DOHH2 (cell line): ENCODE data around the gene DOCK10.

Source experiments
- H3F3A ChIP-seq: fragments of 200-600 bp; sonication (generic), shearing (Covaris generic); 2 replicates; pipeline ENCODE4 v1.6.0; 2016; ENCODE audit warnings: antibody characterized with exemption, mild to moderate bottlenecking; ENCODE audit not compliant: control insufficient read depth, insufficient read depth
- H3K27ac ChIP-seq: fragments of 200-600 bp; sonication (generic); 2 replicates; pipeline ENCODE4 v1.5.1; 2014; ENCODE audit warnings: low read depth, mild to moderate bottlenecking, low read length, moderate library complexity
- H3K27me3 ChIP-seq: fragments of 200-600 bp; sonication (generic); 2 replicates; pipeline ENCODE4 v1.6.1; 2014; ENCODE audit warnings: mild to moderate bottlenecking, low read length, mixed read lengths; ENCODE audit not compliant: control insufficient read depth
- H3K36me3 ChIP-seq: fragments of 200-600 bp; sonication (generic); 2 replicates; pipeline ENCODE4 v1.6.1; 2014; ENCODE audit warnings: mild to moderate bottlenecking, low read length, moderate library complexity, mixed read lengths; ENCODE audit not compliant: control insufficient read depth
- H3K4me1 ChIP-seq: fragments of 200-600 bp; sonication (generic); 2 replicates; pipeline ENCODE4 v1.6.1; 2014; ENCODE audit warnings: mild to moderate bottlenecking, low read length, mixed read lengths; ENCODE audit not compliant: control insufficient read depth
- H3K4me2 ChIP-seq: fragments of 200-600 bp; sonication (generic); 2 replicates; pipeline ENCODE4 v1.6.0; 2014; ENCODE audit warnings: mild to moderate bottlenecking, low read length, moderate library complexity
- H3K4me3 ChIP-seq: fragments of 200-600 bp; sonication (generic); 2 replicates; pipeline ENCODE4 v1.5.1; 2014; ENCODE audit warnings: mild to moderate bottlenecking, low read length, mixed read lengths
- H3K79me2 ChIP-seq: fragments of 200-600 bp; sonication (generic); 2 replicates; pipeline ENCODE4 v1.6.1; 2014; ENCODE audit warnings: mild to moderate bottlenecking, low read length, mixed read lengths; ENCODE audit not compliant: control insufficient read depth
- H3K9me2 ChIP-seq: fragments of 200-600 bp; sonication (generic); replicated peaks from 2 replicates; pipeline ENCODE4 v1.6.1; 2014; ENCODE audit warnings: mild to moderate bottlenecking, low read length, mixed read lengths; ENCODE audit not compliant: control insufficient read depth
- H3K9me3 ChIP-seq: fragments of 200-600 bp; sonication (generic); 2 replicates; pipeline ENCODE4 v1.6.1; 2014; ENCODE audit warnings: antibody characterized with exemption, low read length, mixed read lengths; ENCODE audit not compliant: control insufficient read depth, insufficient read depth
- H4K20me1 ChIP-seq: fragments of 200-600 bp; sonication (generic); 2 replicates; pipeline ENCODE4 v1.6.0; 2014; ENCODE audit warnings: low read depth, mild to moderate bottlenecking, antibody characterized with exemption, low read length, moderate library complexity; ENCODE audit not compliant: control insufficient read depth, insufficient read depth
- CTCF ChIP-seq: fragments of 200-600 bp; sonication (generic); IDR thresholded peaks from one replicate; pipeline ENCODE4 v1.5.1; 2014; ENCODE audit warnings: antibody characterized with exemption, mild to moderate bottlenecking, low read depth, low read length; ENCODE audit not compliant: poor library complexity, severe bottlenecking
- EZH2phosphoT487 ChIP-seq: fragments of 200-600 bp; sonication (generic); IDR thresholded peaks from 2 replicates; pipeline ENCODE4 v1.6.1; 2017; ENCODE audit warnings: borderline replicate concordance, mild to moderate bottlenecking, antibody characterized with exemption, low read length, moderate library complexity, mixed read lengths

The DOCK10 gene

DNA sequence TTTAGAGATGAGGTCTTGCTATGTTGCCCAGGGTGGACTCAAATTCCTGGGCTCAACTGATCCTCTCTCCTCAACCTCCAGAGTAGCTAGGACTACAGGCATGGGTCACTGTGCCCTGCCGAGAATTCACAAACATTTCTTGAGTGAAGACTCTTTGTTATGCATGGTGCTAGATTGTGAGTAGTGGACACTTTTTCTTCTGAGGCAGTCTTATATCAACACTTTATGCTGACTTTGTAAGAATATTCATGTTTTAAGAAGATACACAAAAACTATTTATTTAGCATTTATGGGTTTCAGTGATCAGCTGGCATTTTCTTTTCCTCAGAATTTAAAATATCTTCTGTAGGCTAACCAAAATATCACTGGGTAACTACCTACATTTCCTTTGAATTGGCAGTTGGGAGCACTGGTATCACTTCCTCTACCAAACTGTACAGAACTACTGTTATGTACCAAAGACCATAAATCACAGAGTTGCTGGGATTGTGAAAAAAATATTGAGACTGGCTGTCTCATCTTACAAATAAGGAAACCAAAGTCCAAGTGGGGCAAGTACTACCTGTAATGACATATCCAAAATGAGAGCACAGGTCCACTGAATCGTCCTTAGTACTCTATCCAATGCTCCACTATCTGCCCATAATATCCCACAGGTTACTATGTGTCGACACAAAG, 34.0 kb downstream of the DOCK10 start:
- no peaks in the 10 kb centered on the region for H3K36me3 ChIP-seq
- H3K4me3 ChIP-seq = no peak overlapping the region
- H3K4me1 ChIP-seq = peaks cover 6% of the 10 kb centered on the region
- H3F3A ChIP-seq = no peaks in the 10 kb centered on the region
- H3K9me3 ChIP-seq = no peaks in the 10 kb centered on the region
- no peaks in the 10 kb centered on the region for H3K9me2 ChIP-seq
- no peaks in the 10 kb centered on the region for H4K20me1 ChIP-seq
- no peak for TF ChIP-seq EZH2phosphoT487
- no peak for TF ChIP-seq CTCF
- no peaks in the 10 kb centered on the region for H3K27me3 ChIP-seq
- H3K4me2 ChIP-seq = no peak overlapping the region
- no peak overlapping the region for H3K27ac ChIP-seq
- no peaks in the 10 kb centered on the region for H3K79me2 ChIP-seq

DNA sequence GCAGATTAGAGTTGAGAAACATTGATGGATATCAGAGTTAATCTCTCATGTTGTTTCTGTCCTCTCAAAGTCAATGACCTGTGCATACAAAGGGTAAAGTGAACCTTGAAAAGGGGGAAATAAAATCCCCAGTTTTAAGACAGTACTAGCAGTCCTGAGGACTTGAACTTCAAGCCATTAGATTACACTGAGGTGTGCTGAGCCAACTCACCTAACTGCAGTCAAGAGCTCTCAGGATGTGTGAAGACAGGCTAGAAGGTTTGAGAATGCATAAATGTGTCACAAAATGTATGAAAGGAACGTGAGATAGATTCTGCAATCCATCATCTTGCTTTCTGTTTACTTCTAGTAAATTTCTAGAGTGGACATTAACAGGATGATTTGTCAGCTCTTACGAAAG, 35.5 kb downstream of the DOCK10 start:
- H3F3A ChIP-seq = no peaks in the 10 kb centered on the region
- TF ChIP-seq EZH2phosphoT487 (no peak), CTCF (no peak)
- H3K9me2 ChIP-seq = no peaks in the 10 kb centered on the region
- H3K4me2 ChIP-seq = no peak overlapping the region
- no peaks in the 10 kb centered on the region for H3K36me3 ChIP-seq
- peaks cover 22% of the 10 kb centered on the region for H3K4me1 ChIP-seq
- H3K9me3 ChIP-seq = no peaks in the 10 kb centered on the region
- no peaks in the 10 kb centered on the region for H3K79me2 ChIP-seq
- no peaks in the 10 kb centered on the region for H3K27me3 ChIP-seq
- no peak overlapping the region for H3K27ac ChIP-seq
- H3K4me3 ChIP-seq = no peak overlapping the region
- no peaks in the 10 kb centered on the region for H4K20me1 ChIP-seq

GRCh38 chr2:225004597-225004996, 37.7 kb downstream of the DOCK10 start:
- Histone ChIP-seq H3K27ac (no peak overlapping the region), H3K4me3 (no peak overlapping the region), H3K9me3 (no peaks in the 10 kb centered on the region), H3K36me3 (no peaks in the 10 kb centered on the region), H3K4me1 (peaks cover 25% of the 10 kb centered on the region), H3K27me3 (no peaks in the 10 kb centered on the region), H3K79me2 (no peaks in the 10 kb centered on the region), H4K20me1 (no peaks in the 10 kb centered on the region), H3F3A (no peaks in the 10 kb centered on the region), H3K9me2 (no peaks in the 10 kb centered on the region), H3K4me2 (no peak overlapping the region)
- no peak for TF ChIP-seq CTCF
- no peak for TF ChIP-seq EZH2phosphoT487
